Upper lobe of right lung (tissue), 1 donor: Measurements from ENCODE around the gene NKD2. TPM values are rescaled to one million over a fixed set of nuclear protein-coding genes. Genes with fewer than 3 reads are reported as not detected.
"Not testable (repeated sequence)": the region's sequence is repeated elsewhere in the genome, so short reads cannot be mapped to it uniquely, and the experiment has no call there.

Experiments
- ATAC-seq: fragments of 200-7000 bp; cut with Tn5 transposase; one replicate; pipeline ENCODE4 v1.9.1; 2020; ENCODE audit warnings: mild to moderate bottlenecking, moderate library complexity
- DNase-seq: peaks from one replicate; pipeline ENCODE4 v3.0.0-alpha.2; 2020
- H3K27ac ChIP-seq: fragments of 200-600 bp; one replicate; pipeline ENCODE4 v1.8.0; 2022
- H3K27me3 ChIP-seq: fragments of 200-600 bp; one replicate; pipeline ENCODE4 v1.8.0; 2022; ENCODE audit warnings: mild to moderate bottlenecking
- H3K36me3 ChIP-seq: fragments of 200-600 bp; one replicate; pipeline ENCODE4 v1.8.0; 2022
- H3K4me1 ChIP-seq: fragments of 200-600 bp; one replicate; pipeline ENCODE4 v1.8.0; 2022
- H3K4me3 ChIP-seq: fragments of 200-600 bp; one replicate; pipeline ENCODE4 v1.8.0; 2022; ENCODE audit warnings: mild to moderate bottlenecking
- H3K9me3 ChIP-seq: fragments of 200-600 bp; one replicate; pipeline ENCODE4 v1.8.0; 2022
- CTCF ChIP-seq: fragments of 200-600 bp; IDR thresholded peaks from one replicate; pipeline ENCODE4 v1.8.0; 2022; ENCODE audit warnings: antibody characterized with exemption
- intact Hi-C: fragments of 100-400 bp; cut with DNase I; formaldehyde crosslinking; loops from one replicate; pipeline ENCODE4 v1.11.0; 2022
- total RNA-seq: library from RNA; stranded (reverse); fragmentation: NEBNext Ultra II Directional; extraction: Animal tissue kit (Norgen Biotek cat#: 25700); gene quantifications from one replicate; pipeline ENCODE4 v1.2.1, GENCODE V29; 2021
- donor health status: DM: no; HTN: yes; CAD: no; lungs with severe emphysema.

The NKD2 gene
- total RNA-seq, 1 donor from 2014 or later: 64.4 TPM

DNA sequence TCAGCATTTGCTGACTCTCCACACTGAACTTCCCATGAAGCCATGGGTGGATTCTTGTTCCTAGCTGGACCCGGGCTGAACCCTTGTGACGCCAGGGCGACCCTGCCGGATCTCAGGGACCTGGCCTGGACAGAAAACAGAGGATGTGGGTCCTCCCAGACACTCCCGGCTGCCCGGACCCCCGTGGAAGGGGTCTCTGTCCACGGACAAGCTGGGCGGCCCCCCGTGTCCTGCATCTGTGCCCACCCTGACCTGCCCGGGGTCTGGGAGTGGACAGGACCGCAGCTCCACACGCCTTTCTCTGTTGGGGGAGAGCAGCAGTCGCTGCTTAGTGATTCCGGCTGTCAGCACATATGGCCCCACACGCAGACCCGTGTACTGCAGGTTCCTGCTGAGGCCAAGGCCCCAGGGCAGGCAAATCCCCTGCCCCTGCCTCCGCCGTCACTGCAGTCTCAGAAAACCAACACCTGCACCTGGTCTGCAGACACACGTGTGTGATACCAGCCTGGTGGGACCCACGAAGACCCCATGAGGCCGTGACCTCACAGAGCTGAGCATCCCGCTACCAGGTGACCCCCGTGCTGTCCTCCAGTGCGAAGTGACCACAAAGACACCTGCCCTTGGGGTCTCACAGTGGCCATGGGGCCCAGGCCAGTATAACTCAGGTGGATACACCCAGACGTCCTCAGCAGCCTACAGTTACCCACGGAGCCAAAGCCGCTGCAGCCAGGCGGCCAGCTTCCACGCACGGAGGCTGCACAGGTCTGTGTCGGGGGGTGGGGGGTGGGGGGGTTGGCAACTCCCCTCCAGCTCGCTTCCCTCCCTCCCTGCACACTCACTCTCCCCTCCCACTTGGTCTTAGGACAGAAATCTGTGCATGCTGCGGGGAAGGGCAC is 50.6 kb downstream of the NKD2 start:
- ATAC-seq: no peak
- no peak overlapping the region for H3K27ac ChIP-seq
- intact Hi-C loops: no loop called here
- peaks cover 61% of the 10 kb centered on the region for H3K36me3 ChIP-seq
- no peak for TF ChIP-seq CTCF
- H3K27me3 ChIP-seq: no peaks in the 10 kb centered on the region
- no peaks in the 10 kb centered on the region for H3K4me1 ChIP-seq
- DNase-seq: no peak
- no peaks in the 10 kb centered on the region for H3K9me3 ChIP-seq
- H3K4me3 ChIP-seq: no peak overlapping the region

GRCh38 chr5:1059884-1060263 is 51.3 kb downstream of the NKD2 start:
- no peak overlapping the region for H3K4me3 ChIP-seq
- no peak for TF ChIP-seq CTCF
- H3K27me3 ChIP-seq: no peaks in the 10 kb centered on the region
- no peak overlapping the region for H3K27ac ChIP-seq
- no peak for DNase-seq
- no peak for ATAC-seq
- intact Hi-C loops: no loop called here
- no peaks in the 10 kb centered on the region for H3K4me1 ChIP-seq
- peaks cover 54% of the 10 kb centered on the region for H3K36me3 ChIP-seq
- H3K9me3 ChIP-seq: no peaks in the 10 kb centered on the region

GRCh38 chr5:1060535-1060981 is 52.0 kb downstream of the NKD2 start:
- no peaks in the 10 kb centered on the region for H3K27me3 ChIP-seq
- no peaks in the 10 kb centered on the region for H3K4me1 ChIP-seq
- TF ChIP-seq CTCF: no peak
- no peak for DNase-seq
- peaks cover 52% of the 10 kb centered on the region for H3K36me3 ChIP-seq
- intact Hi-C loops: no loop called here
- H3K9me3 ChIP-seq: no peaks in the 10 kb centered on the region
- no peak overlapping the region for H3K27ac ChIP-seq
- H3K4me3 ChIP-seq: no peak overlapping the region
- ATAC-seq: no peak

GRCh38 chr5:1061292-1061691 is 52.7 kb downstream of the NKD2 start:
- H3K36me3 ChIP-seq: peaks cover 46% of the 10 kb centered on the region
- H3K4me3 ChIP-seq, H3K27me3 ChIP-seq, ATAC-seq, intact Hi-C loops, H3K9me3 ChIP-seq, H3K4me1 ChIP-seq, H3K27ac ChIP-seq, DNase-seq: not testable (repeated sequence)

- intact Hi-C loops: no loop called here
- Histone ChIP-seq H3K9me3 (no peaks in the 10 kb centered on the region), H3K36me3 (peaks cover 41% of the 10 kb centered on the region), H3K4me1 (no peaks in the 10 kb centered on the region), H3K27ac (no peak overlapping the region), H3K4me3 (no peak overlapping the region), H3K27me3 (no peaks in the 10 kb centered on the region)
- no peak for TF ChIP-seq CTCF
- ATAC-seq: no peak
- DNase-seq: no peak
These were observed 53.3 kb downstream of the NKD2 start for GRCh38 chr5:1061916-1062315.

DNA sequence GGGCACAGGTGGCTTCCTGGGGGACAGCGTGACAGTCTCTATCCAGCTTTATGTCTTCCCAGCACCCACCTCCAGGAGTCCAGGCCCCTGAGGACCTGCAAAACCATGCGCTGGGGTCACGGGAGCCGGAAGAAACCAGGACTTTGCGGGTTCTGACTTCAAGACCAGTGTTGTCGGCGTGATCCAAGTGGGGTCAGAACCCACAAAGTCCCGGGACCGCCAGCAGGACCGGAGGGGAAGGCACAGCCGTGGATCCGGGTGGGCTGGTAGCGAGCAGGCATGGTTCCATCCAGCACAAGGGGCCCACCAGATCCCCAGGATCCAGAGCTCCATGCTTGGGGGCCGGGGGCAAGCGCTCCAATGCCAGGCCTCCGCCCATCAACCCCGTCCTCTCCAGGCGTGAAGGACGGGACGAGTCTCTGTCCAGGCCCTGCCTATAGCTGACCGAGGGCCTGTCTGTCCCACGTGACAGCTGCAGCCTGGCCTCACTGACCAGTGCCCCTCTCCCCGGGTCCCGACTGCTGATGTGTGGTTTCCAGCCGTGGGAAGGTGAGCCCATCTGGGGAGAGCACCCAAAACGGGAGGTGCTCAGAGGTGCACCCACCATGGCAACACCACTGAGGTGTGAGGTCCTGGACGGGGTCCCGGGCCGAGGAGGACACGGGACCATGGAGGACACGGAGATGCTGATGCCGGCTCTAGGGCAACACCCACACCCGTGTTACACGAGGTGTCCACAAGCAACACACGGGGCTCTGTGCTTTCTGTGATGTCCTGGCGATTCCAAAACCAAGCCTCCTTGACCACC is 54.4 kb downstream of the NKD2 start:
- ATAC-seq: no peak
- Histone ChIP-seq H3K9me3 (no peaks in the 10 kb centered on the region), H3K4me1 (no peaks in the 10 kb centered on the region), H3K4me3 (no peak overlapping the region), H3K36me3 (peaks cover 36% of the 10 kb centered on the region), H3K27ac (no peak overlapping the region), H3K27me3 (no peaks in the 10 kb centered on the region)
- TF ChIP-seq CTCF: no peak
- DNase-seq: no peak
- intact Hi-C loops: no loop called here
